ENCODE measurements around the gene NSMCE1.

Gene NSMCE1

DNA sequence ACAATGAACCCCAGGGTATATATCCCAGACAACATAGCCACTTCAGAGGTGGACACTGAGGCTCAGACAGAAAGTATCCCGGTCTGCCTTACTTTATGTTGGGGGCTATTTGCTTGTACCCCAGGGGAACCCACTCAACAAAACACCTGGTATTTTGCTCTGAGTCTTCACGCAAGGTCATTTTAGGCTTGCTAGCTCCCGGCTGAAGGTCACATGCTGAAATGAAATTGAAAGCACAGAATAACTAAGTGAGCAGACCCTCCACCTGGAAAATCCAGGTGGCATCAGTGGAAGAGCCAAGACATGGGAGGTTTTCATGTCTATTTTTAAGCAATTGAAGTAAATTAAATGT lies 69.4 kb downstream of the NSMCE1 start:
- DNase-seq (ENCODE audit: low read depth, low spot score) = no peak
- H3K4me3 ChIP-seq (ENCODE audit: low read depth, low read length) = no peak overlapping the region
- POLR2A ChIA-PET = no interaction called here
- CTCF ChIA-PET = interaction anchor here (1.2 to 1.8 kb wide), 2 partner anchors 18 to 20 kb away, joined by 5 to 9 read pairs; no protein-coding TSS in a partner anchor
- TF ChIP-seq, protein P1, sequence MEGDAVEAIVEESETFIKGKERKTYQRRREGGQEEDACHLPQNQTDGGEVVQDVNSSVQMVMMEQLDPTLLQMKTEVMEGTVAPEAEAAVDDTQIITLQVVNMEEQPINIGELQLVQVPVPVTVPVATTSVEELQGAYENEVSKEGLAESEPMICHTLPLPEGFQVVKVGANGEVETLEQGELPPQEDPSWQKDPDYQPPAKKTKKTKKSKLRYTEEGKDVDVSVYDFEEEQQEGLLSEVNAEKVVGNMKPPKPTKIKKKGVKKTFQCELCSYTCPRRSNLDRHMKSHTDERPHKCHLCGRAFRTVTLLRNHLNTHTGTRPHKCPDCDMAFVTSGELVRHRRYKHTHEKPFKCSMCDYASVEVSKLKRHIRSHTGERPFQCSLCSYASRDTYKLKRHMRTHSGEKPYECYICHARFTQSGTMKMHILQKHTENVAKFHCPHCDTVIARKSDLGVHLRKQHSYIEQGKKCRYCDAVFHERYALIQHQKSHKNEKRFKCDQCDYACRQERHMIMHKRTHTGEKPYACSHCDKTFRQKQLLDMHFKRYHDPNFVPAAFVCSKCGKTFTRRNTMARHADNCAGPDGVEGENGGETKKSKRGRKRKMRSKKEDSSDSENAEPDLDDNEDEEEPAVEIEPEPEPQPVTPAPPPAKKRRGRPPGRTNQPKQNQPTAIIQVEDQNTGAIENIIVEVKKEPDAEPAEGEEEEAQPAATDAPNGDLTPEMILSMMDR (IDR thresholded peaks at IDR 0.05; ENCODE audit: insufficient read depth, low read length, missing control alignments) = no peak

- H3K4me3 ChIP-seq (ENCODE audit: low read depth, low read length) = no peak overlapping the region
- ChIA-PET CTCF (interaction anchor here (1.2 to 1.8 kb wide), 3 partner anchors 17 to 20 kb away, joined by 3 to 9 read pairs (median 5); no protein-coding TSS in a partner anchor), POLR2A (no interaction called here)
- TF ChIP-seq, protein P1 (IDR thresholded peaks at IDR 0.05; ENCODE audit: insufficient read depth, low read length, missing control alignments) = no peak
- DNase-seq (ENCODE audit: low read depth, low spot score) = no peak
These were observed 69.9 kb downstream of the NSMCE1 start for GRCh38 chr16:27198451-27199234.

GRCh38 chr16:27197004-27197403 lies 71.6 kb downstream of the NSMCE1 start:
- ChIA-PET POLR2A (interaction anchor here (1.2 kb wide), 1 partner anchor 21 kb away, joined by 3 read pairs; no protein-coding TSS in a partner anchor), CTCF (interaction anchor here (1.0 to 2.5 kb wide), 3 partner anchors 17 to 37 kb away, joined by 3 to 6 read pairs (median 3); no protein-coding TSS in a partner anchor)
- DNase-seq (ENCODE audit: low read depth, low spot score) = no peak
- no peak overlapping the region for H3K4me3 ChIP-seq (ENCODE audit: low read depth, low read length)
- TF ChIP-seq, protein P1 (IDR thresholded peaks at IDR 0.05; ENCODE audit: insufficient read depth, low read length, missing control alignments) = no peak

DNA sequence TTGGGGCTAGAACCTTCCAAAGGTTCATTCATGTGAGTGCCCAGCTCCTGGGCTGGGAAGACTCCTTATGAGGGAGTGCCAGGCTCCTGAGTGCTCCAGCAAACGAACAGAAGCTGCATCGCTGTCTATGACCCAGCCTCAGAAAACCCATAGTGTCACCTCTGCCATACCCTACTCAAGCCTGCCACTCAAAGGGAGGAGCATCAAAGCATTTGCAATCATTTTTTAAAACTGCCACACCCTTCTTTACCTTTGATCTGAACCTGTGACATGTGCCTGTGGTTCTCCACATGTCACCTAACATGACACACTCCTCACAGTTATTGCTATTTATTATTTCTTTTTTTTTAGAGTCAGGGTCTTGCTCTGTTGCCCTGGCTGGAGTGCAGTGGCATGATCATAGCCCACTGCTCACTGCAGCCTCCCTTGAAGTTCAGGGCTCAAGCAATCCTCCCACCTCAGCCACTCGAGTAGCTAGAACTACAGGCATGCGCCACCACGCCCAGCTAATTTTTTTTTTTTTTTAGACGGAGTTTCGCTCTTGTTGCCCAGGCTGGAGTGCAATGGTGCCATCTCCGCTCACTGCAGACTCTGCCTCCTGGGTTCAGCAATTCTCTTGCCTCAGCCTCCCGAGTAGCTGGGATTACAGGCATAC lies 72.5 kb downstream of the NSMCE1 start:
- CTCF ChIA-PET = interaction anchor here (0.9 to 2.5 kb wide), 3 partner anchors 17 to 41 kb away, joined by 3 to 6 read pairs (median 4); no protein-coding TSS in a partner anchor
- no peak for DNase-seq (ENCODE audit: low read depth, low spot score)

GRCh38 chr16:27195076-27195741 lies 73.4 kb downstream of the NSMCE1 start:
- TF ChIP-seq, protein P1 (IDR thresholded peaks at IDR 0.05; ENCODE audit: insufficient read depth, low read length, missing control alignments) = no peak
- ChIA-PET CTCF (interaction anchor here (0.9 to 1.5 kb wide), 2 partner anchors 16 to 40 kb away, joined by 3 to 4 read pairs; no protein-coding TSS in a partner anchor), POLR2A (no interaction called here)
- no peak overlapping the region for H3K4me3 ChIP-seq (ENCODE audit: low read depth, low read length)
- DNase-seq (ENCODE audit: low read depth, low spot score) = no peak

More for the DNA sequence above, 72.5 kb downstream of the NSMCE1 start:
- POLR2A ChIA-PET = no interaction called here
- TF ChIP-seq, protein P1 (IDR thresholded peaks at IDR 0.05; ENCODE audit: insufficient read depth, low read length, missing control alignments) = no peak
- H3K4me3 ChIP-seq (ENCODE audit: low read depth, low read length) = no peak overlapping the region
